ENCODE measurements around the gene RSF1.

GRCh38 chr11:77778118-77778517 is 42.4 kb downstream of the RSF1 start:
- TF ChIP-seq CTCF (conservative IDR thresholded peaks at IDR 0.05 in 1 of 2, IDR thresholded peaks at IDR 0.05 in 1 of 2; ENCODE audit: extremely low read depth in 1 of 2, insufficient read depth in 1 of 2, low read depth in 1 of 2, low read length in 2 of 2): no peak
- no peak for TF ChIP-seq EZH2 (IDR thresholded peaks at IDR 0.05; ENCODE audit: borderline replicate concordance, low read length)

Measured in mammary epithelial cell (primary cell).